Cerebellar nuclear complex (tissue), 1 donor: ENCODE data around the gene GOLGA6C.
"Not testable (repeated sequence)": the region's sequence is repeated elsewhere in the genome, so short reads cannot be mapped to it uniquely, and the experiment has no call there.

Source experiments
- DNase-seq, 2 experiments: peaks; one replicate each; lab custom pipeline; 2025; lab: John Stamatoyannopoulos, UW

The GOLGA6C gene, protein sequence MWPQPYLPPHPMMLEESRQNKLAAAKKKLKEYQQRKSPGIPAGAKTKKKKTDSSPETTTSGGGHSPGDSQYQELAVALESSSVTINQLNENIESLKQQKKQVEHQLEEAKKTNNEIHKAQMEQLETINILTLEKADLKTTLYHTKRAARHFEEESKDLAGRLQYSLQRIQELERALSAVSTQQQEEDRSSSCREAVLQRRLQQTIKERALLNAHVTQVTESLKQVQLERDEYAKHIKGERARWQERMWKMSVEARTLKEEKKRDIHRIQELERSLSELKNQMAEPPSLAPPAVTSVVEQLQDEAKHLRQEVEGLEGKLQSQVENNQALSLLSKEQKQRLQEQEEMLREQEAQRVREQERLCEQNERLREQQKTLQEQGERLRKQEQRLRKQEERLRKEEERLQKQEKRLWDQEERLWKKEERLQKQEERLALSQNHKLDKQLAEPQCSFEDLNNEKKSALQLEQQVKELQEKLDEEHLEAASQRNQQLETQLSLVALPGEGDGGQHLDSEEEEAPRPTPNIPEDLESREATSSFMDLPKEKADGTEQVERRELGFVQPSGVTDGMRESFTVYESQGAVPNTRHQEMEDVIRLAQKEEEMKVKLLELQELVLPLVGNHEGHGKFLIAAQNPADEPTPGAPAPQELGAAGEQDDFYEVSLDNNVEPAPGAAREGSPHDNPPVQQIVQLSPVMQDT

DNA sequence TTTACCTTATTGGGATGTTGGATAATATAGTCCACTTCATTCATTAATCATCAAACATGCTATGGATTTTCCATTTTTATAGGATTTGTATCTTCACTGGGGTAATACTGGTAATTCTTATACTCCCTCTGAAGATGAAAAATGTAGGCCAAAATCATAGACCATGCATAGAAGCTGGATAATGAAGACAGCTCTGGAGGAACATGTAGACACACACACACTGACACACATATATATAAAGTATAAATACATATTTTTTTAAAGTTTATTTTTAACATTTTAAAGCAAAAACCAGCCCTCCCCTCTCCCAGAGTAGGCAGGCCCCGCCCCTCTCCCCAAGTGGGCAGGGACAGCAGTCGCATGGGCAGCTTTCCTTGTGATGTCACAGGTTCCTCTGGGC is at the start of gene GOLGA6C:
TSS of gene GOLGA6C (plus strand) at position 301 of the 400 bp plus-strand sequence. CDS start 265 bp downstream, outside the sequence.
- DNase-seq: not testable (repeated sequence)

GRCh38 chr15:75208501-75209288 is 49.4 kb upstream of the GOLGA6C start:
- DNase-seq: no peak

- DNase-seq: no peak
Measured at GRCh38 chr15:75209289-75209676, 48.9 kb upstream of the GOLGA6C start.

- no peak for DNase-seq
Measured at GRCh38 chr15:75210811-75211230, 47.3 kb upstream of the GOLGA6C start.

DNA sequence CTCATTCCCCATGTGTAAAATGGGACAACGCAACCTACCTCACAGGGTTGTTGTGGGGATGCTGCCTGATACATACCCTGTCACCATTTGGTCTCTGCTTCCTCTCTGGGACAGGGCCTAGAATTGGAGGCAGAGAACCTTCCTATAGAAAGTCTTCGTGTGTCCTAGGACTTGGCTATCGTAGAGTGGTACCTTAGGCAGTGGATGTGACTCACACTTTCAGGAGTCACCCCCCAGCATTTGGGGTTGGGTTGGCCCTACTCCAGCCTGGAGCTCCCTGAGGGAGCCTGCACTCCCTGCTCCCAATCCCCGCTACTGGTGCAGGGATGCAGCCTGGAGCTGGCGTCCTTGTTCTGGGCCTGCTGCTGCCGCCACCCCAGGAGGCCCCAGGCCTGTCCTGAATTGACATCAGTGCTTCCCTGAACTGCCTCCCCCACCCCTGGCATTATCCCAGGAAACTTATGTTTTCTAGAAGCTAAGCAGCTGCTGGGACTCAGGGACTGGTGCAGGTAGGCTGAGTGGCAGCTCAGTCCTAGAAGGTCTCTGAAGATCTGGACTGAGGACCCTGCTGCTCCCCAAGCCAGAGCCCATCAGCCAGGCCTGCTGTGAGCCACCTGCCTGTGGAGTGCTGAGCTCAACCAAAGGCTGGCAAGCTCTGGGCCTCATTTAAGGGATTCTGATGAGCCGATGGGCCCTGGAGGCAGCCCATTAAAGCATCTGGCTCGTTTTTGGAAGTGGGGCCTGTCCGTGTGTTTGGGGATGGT is 46.5 kb upstream of the GOLGA6C start:
- DNase-seq: no peak

DNA sequence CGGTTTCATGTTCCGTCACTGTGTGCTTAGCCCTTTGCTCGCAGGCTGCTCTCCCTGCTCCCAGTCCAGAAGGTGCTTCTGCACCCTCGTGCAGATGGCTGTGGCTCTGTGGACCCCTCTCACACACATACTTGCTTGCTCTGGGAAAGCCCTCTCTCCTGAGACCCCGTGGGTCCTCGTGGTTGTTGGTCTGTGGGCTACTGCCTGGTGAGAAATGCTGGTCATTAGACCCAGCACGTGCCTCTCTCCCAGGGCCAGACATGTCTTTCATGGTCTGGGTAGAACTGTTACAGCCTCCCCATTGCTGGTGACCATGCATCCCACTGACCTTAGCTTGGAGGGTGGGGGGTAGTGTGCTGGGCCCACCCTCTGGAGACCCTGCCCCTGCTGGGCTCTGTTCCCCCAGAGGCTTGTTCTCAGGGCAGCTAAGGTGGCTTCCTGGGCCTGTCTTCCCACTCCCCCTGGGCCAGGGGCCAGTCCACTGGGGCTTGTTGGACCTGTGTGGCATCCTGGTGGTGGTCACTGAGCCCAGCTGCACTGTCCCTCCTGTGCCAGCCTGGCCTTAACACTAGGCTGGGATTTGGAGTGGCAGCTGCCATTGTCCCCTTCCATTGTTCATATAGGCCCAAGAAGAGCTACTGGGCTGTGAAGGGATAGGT is 45.8 kb upstream of the GOLGA6C start:
- DNase-seq: no peak

DNA sequence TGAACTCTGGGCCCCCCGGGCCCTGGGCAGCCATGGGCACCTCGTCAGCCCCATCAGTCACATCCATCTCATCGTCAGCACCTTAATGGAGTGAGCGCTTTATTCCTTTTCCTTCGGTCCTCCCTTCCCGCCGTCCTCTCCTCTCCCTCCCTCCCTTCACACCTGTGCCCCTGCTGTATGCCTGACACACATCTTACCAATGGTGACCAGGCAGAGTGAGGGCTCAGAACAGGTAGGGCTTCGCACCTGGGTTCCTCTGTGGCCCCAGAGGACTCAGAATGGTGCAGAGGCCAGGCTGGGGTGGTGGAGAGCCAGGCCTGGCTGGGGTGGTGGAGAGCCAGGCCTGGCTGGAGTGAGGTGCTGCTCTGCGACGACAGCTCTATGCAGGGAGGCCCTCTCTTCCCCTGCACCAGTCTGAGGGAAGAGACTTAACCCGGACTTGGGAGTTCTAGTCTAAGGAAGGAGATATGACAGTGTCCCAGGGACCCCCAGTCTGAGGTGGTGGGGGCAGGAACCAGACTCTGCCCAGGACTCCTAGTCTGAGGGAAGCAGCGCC is 44.8 kb upstream of the GOLGA6C start:
- DNase-seq: no peak

DNA sequence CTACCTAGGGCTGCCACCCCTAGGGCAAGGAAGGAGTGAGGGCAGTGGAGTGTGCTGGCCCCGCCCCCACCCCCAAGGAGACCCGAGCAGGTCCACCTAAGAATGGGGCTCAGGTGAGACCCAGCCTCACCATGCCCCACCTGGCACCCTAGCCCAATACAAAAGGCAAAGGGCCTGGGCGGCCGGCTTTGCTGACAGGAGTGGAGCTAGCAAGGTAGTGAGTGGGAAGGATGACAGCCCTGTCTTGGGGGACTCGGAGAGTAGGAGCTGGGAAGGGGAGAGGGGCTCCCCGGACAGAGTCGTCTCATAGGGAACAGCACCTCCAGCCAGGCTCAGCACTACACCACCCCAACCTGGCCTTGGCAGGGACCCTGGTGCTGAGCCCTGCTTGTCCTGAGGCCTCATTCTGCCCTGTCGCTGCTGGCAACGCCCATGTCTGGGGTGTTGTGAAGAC is 44.3 kb upstream of the GOLGA6C start:
- DNase-seq: no peak

DNA sequence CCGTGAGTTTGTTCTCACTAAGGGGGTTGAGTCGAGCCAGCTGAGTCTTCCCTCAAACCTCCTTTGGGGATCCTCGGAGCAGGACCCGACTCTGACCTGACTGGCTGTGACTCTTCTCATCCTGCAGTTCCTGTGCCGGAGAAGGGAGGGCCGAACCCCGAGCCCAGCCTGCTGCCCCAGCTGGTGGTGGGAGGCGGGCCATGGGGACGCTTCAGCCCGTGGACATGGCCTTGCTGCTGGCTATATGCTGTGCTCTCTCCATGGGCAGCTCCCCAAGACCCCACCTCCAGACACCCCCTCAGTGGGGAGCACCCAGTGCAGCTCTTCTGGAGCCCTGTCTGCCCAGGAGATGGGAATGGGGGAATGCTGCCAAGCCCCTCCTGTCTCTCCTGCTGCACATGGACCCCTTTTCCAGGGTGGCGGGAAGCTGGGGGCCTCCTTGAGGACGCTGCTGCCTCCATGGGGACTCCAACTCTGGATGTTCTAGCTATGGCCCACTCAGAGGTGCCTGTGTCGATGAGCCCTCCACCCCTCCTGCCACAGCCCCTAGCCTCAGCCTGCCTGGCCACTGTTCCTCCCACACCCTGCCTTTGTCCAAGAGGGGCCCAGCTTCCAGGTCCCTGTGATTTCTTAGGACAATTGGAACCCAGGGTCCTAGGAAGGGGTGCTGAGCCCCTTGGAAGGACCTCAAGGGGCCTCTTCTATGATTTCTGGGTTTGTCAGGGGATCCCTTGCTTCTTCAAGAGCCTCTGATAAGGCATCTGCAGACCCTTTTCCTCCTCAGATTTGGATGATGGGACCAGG is 43.6 kb upstream of the GOLGA6C start:
- no peak for DNase-seq

DNA sequence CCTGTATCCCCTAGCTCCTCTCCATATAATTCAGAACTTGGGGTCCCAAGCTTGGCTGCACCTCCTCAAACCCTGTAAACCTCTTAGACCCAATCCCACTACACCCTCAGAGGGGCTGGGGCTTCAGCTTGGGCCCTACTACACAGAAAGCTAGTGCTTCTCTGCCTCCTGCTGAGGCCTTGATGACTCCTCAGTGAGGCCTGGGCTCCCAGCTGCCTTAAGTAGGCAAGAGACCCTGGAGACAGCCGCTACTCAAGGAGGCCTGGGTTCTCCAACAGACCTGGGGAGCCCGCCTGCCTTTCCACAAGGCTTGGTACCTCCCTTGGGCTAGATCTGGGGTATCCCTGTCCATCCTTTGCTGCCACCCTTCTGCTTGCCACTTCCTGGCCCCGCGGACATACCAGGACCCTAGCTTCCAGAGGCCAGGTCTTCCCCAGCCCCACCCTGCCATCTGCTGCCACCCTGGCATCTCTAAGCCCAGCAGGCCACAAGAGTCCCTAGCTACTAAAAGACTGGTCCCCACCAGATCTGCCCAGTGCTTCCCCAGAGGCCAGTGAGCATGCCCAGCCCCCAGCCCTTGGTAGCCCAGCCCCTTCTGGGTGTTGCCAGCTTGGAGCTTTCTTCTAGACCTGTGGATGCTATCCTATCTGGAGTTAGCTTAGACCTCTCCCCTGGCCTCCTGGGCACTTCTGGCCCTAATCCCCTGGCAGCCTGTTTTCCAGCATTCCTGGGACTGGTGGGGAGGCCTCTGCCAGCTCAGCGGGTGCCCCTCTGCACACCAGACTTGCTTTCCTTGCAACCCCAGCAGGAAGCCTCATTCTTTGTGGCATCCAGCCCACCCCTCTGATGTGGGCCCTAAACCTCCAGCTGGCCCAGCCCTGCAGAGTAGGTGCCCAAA is 42.8 kb upstream of the GOLGA6C start:
- DNase-seq: no peak

GRCh38 chr15:75217012-75217411 is 41.1 kb upstream of the GOLGA6C start:
- no peak for DNase-seq

- not testable (repeated sequence) for DNase-seq
Measured at GRCh38 chr15:75217574-75217973, 40.6 kb upstream of the GOLGA6C start.

DNA sequence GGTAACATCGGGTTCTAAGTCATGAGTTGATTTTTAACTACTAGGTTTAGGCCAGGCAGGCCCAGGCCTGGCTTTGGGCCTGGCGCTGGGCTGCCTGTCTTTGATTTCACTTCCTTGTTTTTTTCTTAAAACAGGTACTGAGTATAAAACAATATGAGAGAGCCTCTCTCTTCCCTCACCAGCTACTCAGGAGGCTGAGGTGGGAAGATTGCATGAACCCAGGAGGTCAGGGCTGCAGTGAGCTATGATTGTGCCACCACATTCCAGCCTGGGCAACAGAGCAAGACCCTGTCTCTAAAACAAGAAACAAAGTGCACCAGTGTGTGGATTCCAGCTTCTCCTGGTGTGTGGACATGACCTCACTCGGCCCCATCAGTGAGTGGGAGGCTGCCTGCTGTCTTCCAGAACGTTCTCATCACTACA is 38.6 kb upstream of the GOLGA6C start:
- DNase-seq: not testable (repeated sequence)

GRCh38 chr15:75223688-75224087 is 34.4 kb upstream of the GOLGA6C start:
- no peak for DNase-seq

DNA sequence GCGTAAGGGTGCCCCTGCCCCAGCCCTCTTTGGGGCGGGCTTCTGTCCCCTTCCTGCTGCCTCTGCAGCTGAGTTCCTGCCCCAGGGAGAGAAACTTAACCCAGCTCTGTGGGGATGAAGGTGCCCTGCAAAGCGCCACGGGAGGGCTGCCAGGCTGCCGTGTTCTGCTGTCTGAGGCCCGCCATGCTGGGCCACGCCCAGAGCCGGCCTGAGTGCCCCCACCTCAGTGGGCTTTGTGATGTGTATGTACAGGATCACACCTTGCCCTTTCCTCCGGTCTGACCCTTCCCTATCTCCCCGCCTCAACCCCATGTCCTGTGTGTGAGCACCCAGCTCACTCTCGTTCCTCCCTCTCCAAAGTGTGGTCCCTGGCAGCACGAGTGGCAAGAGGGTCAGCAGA is 33.9 kb upstream of the GOLGA6C start:
- DNase-seq: no peak

DNA sequence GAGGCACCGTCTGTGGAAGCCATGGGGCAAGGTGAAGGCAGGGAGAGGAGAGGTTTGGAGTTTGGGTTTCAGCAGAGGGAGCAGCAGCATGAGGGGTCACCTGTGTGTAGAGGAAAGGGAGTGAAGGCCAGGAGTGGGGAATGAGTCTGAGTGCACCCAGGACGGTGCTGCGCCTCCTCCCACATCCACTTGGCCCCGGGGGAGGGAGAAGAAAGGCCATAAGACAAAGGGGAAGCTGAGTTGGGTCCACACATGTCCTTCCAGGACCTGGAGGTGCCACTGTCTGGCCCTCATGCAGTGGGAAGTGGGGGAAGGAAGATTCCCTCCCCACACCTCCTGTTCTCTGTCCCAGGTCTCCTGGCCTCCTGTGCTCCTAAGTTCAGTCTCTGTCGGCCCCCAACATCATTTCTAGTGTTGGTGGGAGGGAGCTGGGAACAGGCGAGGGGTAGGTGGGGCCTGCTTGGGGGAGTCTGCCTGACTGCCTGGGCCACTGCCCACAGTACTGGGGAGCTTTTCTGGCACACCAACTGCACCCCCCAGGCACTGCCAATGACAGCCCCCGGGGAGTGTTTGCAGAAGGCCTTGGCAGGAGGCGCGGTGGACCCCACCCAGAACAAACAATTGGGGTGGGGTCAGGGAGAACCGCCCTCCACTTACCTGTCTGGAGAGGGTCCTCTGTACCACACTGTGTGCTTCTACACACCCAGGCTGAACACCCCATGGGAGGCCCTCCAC is 32.9 kb upstream of the GOLGA6C start:
- not testable (repeated sequence) for DNase-seq

GRCh38 chr15:75225951-75226732 is 32.0 kb upstream of the GOLGA6C start:
- DNase-seq: no peak
